GM20431 (cell line): Measurements from ENCODE around the gene FAM13A.

Experiments
- in situ Hi-C: fragments of 300-500 bp; cut with MseI, MboI; formaldehyde crosslinking; loops from one replicate; pipeline ENCODE4 v1.15.0; 2020; ENCODE audit warnings: low sequenced_read_pairs; ENCODE audit not compliant: unreplicated experiment

The FAM13A gene

DNA sequence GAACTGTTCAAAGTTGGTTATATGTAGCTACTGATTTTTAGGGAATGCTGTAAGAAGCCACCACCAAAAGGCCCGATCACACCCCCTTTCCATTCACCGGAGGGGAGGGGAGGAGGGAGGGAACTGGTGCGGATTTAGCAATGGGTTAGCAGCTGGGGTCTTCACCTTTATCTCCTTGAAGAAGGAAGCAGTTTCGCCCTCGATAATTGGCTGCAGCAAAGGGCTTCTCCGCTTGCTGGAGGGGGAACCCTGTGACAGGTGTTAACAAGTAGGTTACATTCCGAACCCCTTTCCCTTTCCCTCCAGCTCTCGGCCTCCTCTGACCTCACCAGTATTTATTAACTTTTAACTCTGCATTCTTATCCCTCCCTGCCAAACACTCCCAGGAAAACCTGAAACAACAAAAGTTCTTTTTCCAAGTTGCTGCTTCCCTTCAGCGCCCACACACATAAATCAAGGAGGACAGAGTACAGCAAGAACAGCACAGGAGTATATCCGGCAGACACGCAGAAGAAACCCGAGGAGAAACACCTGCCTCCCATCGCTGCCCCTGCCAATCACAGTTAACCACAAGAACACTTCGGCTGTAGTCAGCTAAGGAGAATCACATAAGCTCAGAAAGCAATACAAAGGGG lies 319.6 kb downstream of the FAM13A start:
- in situ Hi-C loops, result no loop called here

GRCh38 chr4:88736264-88736663 lies 320.7 kb downstream of the FAM13A start:
- in situ Hi-C loops, result no loop called here

- in situ Hi-C loops, result no loop called here
Observed at GRCh38 chr4:88735564-88735963, 321.4 kb downstream of the FAM13A start.

GRCh38 chr4:88734403-88734949 lies 322.5 kb downstream of the FAM13A start:
- in situ Hi-C loops, result no loop called here

- in situ Hi-C loops, result no loop called here
Observed at GRCh38 chr4:88732714-88733368, 324.1 kb downstream of the FAM13A start.

GRCh38 chr4:88731381-88731780 lies 325.6 kb downstream of the FAM13A start:
- in situ Hi-C loops, result no loop called here

- in situ Hi-C loops, result no loop called here
Observed at GRCh38 chr4:88730811-88731210, 326.2 kb downstream of the FAM13A start.

GRCh38 chr4:88729146-88729760 lies 327.7 kb downstream of the FAM13A start:
- in situ Hi-C loops, result no loop called here

GRCh38 chr4:88728146-88728545 lies 328.8 kb downstream of the FAM13A start:
- in situ Hi-C loops, result no loop called here

DNA sequence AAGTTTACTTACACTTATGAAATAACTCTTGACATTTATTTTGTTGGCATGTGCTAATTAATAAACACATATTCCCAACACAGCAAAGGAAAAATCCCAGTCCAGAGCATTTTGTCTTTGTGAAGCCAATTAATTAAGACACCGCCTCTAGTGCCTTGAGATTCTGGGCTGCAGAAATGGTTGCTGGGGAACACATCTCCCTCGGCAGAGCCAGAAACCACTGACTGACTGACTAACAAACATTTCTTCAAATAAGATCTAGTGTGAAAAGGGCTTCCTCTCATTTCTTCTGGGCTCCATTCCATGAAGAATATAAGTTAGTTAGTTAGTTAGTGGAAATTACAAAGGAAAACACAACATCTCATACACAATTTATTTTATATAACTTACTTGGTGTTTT lies 331.0 kb downstream of the FAM13A start:
- in situ Hi-C loops, result no loop called here

GRCh38 chr4:88725143-88725542 lies 331.8 kb downstream of the FAM13A start:
- in situ Hi-C loops, result no loop called here

DNA sequence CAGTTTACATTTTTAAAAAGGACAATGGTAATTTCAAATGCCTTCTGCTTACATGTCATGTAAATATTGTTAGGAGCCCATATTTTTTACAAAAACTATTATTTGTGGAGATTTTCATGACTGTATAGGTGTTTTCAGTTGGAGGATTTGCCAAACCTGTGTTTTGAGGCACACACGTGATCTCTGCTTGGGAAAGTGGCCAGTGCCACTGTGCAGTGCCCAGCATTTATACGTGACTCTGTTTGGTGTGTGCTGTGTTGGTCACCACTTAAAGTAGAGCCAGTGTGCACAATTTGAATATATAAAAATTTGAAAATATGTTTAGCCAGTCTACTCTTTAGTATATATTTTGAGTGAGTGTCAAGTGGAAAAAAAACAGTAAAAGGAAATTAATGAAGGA lies 332.6 kb downstream of the FAM13A start:
- in situ Hi-C loops, result no loop called here

DNA sequence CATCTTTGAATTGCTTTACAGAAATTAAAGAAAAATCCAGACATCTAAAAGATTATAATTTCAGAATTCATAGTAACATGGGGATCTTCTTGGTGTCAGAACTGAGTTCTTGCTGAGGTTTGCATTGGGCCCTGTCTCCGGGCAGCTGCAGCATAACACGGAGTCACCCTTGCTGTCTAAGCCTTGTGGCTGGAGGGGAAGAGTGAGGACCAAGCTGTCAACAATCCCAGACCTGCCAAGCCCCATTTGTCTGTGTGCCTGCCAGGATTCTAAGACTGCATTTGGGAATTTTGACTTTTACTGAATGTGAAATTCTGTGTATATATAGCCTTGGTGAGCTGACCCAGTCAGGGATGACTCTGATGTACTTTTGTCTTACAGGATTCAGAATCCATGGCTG lies 334.2 kb downstream of the FAM13A start:
- in situ Hi-C loops, result no loop called here

DNA sequence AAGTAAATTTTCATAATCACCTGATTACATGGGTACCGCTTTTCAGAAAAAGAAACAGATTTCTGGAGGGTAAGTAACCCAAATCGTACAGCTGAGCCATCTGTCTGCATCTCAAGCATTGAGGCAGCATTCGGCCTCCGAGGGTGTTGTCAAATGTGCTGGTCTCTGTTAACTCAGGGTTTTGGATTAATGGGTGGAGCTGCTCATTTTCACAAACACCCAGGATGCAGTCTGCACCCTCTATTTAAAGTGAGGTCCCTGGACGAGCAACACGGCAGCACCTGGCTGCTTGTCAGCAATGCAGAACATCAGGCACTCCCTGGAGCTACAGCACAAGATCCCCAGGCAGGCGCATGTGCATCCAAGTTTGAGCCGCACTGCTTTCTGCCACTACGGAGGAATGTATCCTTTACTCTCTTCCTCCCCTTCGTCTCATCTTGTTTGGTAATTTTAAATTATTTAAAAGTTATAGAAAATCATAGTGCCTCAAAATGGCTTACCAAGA lies 334.7 kb downstream of the FAM13A start:
- in situ Hi-C loops, result no loop called here

DNA sequence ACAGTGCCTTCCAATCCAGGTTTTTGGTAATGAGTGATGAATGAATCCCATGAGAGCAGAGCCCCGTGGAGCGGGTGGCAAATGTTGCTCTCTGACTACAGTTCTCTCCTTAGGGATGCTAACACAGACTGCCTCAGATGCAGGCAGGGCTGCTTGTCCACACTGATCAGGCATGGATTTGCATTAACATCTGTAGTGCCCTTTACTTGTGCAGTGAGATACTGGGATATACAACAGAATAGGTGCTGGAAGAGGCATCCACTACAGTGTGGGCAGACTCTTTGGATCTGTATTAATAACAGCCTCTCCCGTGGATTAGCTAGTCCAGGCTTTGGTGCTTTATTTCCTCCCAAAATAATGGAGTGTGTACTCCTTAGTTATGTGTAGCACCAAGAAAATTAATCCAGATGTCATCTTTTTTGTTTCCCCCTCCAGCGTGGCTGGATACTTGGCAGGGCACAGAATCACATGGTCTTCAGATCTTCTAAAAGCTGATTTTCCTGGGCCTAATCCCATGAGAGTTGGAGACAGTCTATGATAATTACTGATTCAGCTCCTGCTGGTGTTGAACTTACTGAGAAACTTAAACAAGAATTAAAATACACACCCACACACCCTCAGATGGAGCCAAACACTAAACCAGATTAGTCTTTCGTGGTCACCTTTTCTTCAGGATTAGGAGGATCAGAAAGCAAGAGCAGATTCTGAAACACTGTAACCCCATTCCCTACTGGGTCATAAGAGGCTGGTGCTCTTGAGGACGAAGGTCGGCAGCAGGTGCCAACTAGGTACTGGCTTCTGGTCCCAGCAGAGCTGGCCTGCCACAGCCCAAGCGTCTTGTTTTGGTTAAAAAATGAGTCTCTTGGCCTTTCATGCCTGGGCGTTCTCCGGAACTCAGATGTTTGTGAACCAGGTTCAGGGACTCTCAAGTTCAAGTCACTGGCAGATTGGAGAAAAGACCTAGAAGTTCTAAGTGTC lies 336.2 kb downstream of the FAM13A start:
- in situ Hi-C loops, result no loop called here

DNA sequence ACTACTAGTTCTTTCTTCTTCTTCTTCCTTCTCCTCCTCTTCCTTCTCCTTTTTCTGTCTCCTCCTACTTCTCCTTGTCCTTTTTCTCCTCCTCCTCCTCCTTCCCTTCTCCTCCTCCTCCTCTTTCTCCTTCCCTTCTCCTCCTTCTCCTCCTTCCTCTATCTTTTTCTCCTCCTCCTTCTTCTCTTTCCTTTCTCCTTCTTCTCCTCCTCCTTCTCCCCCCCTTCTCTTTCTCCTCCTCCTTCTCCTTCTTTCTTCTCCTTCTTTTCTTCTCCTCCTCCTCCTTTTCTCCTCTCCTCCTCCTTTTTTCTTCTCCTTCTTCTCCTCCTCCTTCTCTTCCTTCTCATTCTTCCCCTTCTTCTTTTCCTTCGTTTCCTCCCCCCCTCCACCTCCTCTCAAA lies 337.6 kb downstream of the FAM13A start:
- in situ Hi-C loops, result no loop called here

DNA sequence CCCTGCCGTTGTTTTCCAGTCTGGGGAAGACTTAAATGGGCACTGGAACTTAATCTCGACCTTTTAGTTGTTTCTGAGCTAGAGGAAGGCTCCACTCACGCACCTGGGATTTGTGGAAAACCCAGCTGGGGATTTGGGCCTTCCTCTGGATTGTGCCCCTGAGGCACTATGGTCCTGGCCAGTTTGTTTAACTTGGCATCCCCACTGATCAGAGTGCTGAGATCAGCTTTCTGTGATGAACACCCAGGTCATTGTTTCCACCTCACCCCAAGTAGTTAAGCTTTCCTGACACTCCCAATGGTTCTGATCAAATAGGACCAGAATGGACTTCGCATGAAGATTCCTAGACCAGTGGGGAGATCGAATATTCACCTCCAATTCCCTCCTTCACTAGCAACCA lies 338.9 kb downstream of the FAM13A start:
- in situ Hi-C loops, result no loop called here

- in situ Hi-C loops, result no loop called here
Observed at GRCh38 chr4:88713782-88714181, 343.2 kb downstream of the FAM13A start.

DNA sequence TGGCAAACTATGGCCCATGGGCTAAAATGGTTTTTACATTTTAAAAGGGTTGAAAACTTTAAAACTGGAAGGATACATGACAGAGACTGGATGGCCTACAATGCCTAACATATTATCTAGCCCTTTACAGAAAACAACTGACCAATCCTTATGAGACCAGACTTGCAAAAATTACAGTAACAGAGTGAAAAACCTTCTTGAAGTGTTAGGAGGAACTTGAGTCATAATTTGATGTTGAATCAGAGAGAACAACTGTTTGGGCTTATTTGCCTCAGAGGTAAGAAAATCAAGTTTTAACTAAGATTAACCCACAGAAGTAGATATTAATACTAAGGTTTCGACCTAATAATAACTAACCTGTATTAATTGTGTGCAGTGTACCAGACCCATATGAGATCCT lies 347.0 kb downstream of the FAM13A start:
- in situ Hi-C loops, result no loop called here

GRCh38 chr4:88706574-88706973 lies 350.4 kb downstream of the FAM13A start:
- in situ Hi-C loops, result no loop called here
